HUES48 (cell line): ENCODE results near the gene RNF19B.

Experiments
- H3K27ac ChIP-seq: one replicate; pipeline ENCODE4 v1.7.0; 2013; ENCODE audit warnings: low read depth, low read length, inconsistent platforms
- H3K27me3 ChIP-seq: 2 replicates; pipeline ENCODE4 v1.6.1; 2013; ENCODE audit warnings: mild to moderate bottlenecking, low read length; ENCODE audit not compliant: control insufficient read depth, insufficient read depth
- H3K36me3 ChIP-seq: 2 replicates; pipeline ENCODE4 v1.6.1; 2013; ENCODE audit warnings: low read length; ENCODE audit not compliant: control insufficient read depth, insufficient read depth
- H3K4me1 ChIP-seq: 2 replicates; pipeline ENCODE4 v1.6.1; 2013; ENCODE audit warnings: mild to moderate bottlenecking, low read length; ENCODE audit not compliant: control insufficient read depth, insufficient read depth
- H3K4me3 ChIP-seq: 2 replicates; pipeline ENCODE4 v1.5.1; 2013; ENCODE audit warnings: mild to moderate bottlenecking, low read depth, low read length
- H3K9ac ChIP-seq: 2 replicates; pipeline ENCODE4 v1.6.1; 2013; ENCODE audit warnings: mild to moderate bottlenecking, low read depth, low read length, moderate library complexity
- H3K9me3 ChIP-seq: 2 replicates; pipeline ENCODE4 v1.6.1; 2013; ENCODE audit warnings: low read length; ENCODE audit not compliant: control insufficient read depth, insufficient read depth

RNF19B gene

DNA sequence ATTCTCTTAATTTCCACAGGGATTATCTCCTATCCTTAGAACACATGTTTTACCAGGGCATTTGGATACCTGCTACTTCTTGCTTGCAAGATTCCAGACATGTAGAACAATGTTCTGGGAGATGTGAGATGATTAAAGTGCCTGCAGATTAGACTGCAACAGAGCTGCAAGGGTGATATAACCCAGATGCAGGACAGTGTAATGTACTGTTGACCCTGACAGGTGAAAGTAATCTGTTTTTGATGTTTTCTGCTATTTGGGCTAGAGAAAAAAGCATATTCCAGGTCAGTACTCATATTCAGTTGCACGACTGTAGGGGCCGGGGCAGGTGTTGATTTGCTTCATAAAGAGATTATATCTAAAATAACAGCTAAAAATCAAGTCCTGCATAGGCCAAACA, 36.3 kb downstream of the RNF19B start:
- peaks cover 13% of the 10 kb centered on the region; the same call in 1 of the 2 replicates for H3K4me1 ChIP-seq
- H3K36me3 ChIP-seq, result no peaks in the 10 kb centered on the region
- H3K9me3 ChIP-seq, result no peaks in the 10 kb centered on the region
- H3K27me3 ChIP-seq, result peaks cover 61% of the 10 kb centered on the region
- H3K27ac ChIP-seq, result no peak overlapping the region
- no peak overlapping the region for H3K4me3 ChIP-seq
- H3K9ac ChIP-seq, result no peak overlapping the region

DNA sequence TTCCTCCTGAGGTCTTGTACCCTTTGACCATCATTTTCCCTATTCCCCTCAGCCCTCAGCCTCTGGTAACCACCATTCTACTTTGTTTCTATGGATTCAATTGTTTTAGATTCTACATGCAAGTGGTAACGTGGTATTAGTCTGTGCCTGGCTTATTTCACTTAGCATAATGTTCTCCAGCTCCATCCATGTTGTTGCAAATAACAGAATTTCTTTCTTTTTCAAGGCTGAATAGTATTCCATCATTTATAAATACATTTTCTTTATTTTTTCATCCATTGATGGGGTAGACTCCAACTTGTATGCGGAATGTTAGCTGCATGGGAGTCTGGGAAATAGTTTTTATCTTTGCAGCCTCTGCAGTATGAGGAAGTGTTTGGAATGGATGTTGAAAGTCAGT, 37.2 kb downstream of the RNF19B start:
- Histone ChIP-seq H3K36me3 (no peaks in the 10 kb centered on the region), H3K27ac (no peak overlapping the region), H3K9me3 (no peaks in the 10 kb centered on the region), H3K27me3 (peaks cover 69% of the 10 kb centered on the region), H3K4me3 (no peak overlapping the region), H3K9ac (no peak overlapping the region), H3K4me1 (peaks cover 13% of the 10 kb centered on the region; the same call in 1 of the 2 replicates)

DNA sequence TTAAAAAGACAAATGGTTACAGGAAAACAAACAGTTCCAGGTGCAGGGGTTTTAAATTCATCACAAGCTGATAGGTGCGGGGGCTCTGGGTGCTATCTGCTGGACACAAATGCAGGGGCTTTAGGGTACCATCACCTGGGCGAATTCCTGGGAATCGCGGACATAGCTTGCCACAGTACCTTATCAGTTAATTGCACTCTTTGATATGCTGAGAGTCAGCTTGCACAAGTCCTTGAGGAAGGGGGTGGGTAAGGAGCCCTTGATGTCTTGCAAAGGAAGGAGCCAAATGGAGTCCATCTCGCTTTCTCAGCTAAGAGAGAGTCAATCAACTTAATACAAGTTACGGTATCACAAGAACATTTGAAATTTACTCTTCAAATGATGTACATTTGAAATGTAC, 38.0 kb downstream of the RNF19B start:
- no peaks in the 10 kb centered on the region for H3K9me3 ChIP-seq
- 0 out of 2 replicates have a peak overlapping the region, but pooled peaks have one; percentile 62 for H3K4me3 ChIP-seq
- H3K9ac ChIP-seq, result no peak overlapping the region
- H3K4me1 ChIP-seq, result peaks cover 13% of the 10 kb centered on the region; the same call in 1 of the 2 replicates
- H3K27ac ChIP-seq, result no peak overlapping the region
- peaks cover 69% of the 10 kb centered on the region for H3K27me3 ChIP-seq
- H3K36me3 ChIP-seq, result no peaks in the 10 kb centered on the region

- H3K36me3 ChIP-seq, result no peaks in the 10 kb centered on the region
- H3K9ac ChIP-seq, result no peak overlapping the region
- H3K4me1 ChIP-seq, result peaks cover 13% of the 10 kb centered on the region; the same call in 1 of the 2 replicates
- H3K27ac ChIP-seq, result no peak overlapping the region
- H3K9me3 ChIP-seq, result no peaks in the 10 kb centered on the region
- peaks cover 69% of the 10 kb centered on the region for H3K27me3 ChIP-seq
- H3K4me3 ChIP-seq, result peak overlapping the region; percentile 62
Measured at GRCh38 chr1:32925403-32926162, 39.0 kb downstream of the RNF19B start.

- no peaks in the 10 kb centered on the region for H3K36me3 ChIP-seq
- no peaks in the 10 kb centered on the region for H3K9me3 ChIP-seq
- H3K27me3 ChIP-seq, result peaks cover 68% of the 10 kb centered on the region
- H3K9ac ChIP-seq, result no peak overlapping the region
- H3K4me3 ChIP-seq, result peak overlapping the region; percentile 62
- H3K27ac ChIP-seq, result no peak overlapping the region
- H3K4me1 ChIP-seq, result peaks cover 13% of the 10 kb centered on the region; the same call in 1 of the 2 replicates
Measured at GRCh38 chr1:32924881-32925344, 39.7 kb downstream of the RNF19B start.

GRCh38 chr1:32920833-32921232, 43.8 kb downstream of the RNF19B start:
- no peaks in the 10 kb centered on the region for H3K36me3 ChIP-seq
- no peak overlapping the region for H3K9ac ChIP-seq
- H3K4me1 ChIP-seq, result 0 out of 2 replicates have a peak, but pooled peaks cover 3% of the 10 kb centered on the region
- H3K9me3 ChIP-seq, result no peaks in the 10 kb centered on the region
- H3K27ac ChIP-seq, result no peak overlapping the region
- H3K27me3 ChIP-seq, result peaks cover 33% of the 10 kb centered on the region
- H3K4me3 ChIP-seq, result no peak overlapping the region

- H3K4me1 ChIP-seq, result 0 out of 2 replicates have a peak, but pooled peaks cover 3% of the 10 kb centered on the region
- no peak overlapping the region for H3K27ac ChIP-seq
- peaks cover 25% of the 10 kb centered on the region for H3K27me3 ChIP-seq
- no peak overlapping the region for H3K4me3 ChIP-seq
- no peak overlapping the region for H3K9ac ChIP-seq
- H3K9me3 ChIP-seq, result no peaks in the 10 kb centered on the region
- no peaks in the 10 kb centered on the region for H3K36me3 ChIP-seq
Measured at GRCh38 chr1:32919811-32920733, 44.5 kb downstream of the RNF19B start.

GRCh38 chr1:32918179-32918578, 46.4 kb downstream of the RNF19B start:
- Histone ChIP-seq H3K4me3 (no peak overlapping the region), H3K27ac (no peak overlapping the region), H3K9me3 (no peaks in the 10 kb centered on the region), H3K27me3 (peaks cover 6% of the 10 kb centered on the region), H3K36me3 (no peaks in the 10 kb centered on the region), H3K9ac (no peak overlapping the region), H3K4me1 (no peaks in the 10 kb centered on the region)

GRCh38 chr1:32917521-32917920, 47.1 kb downstream of the RNF19B start:
- Histone ChIP-seq H3K27me3 (no peaks in the 10 kb centered on the region; the same call in 1 of the 2 replicates), H3K36me3 (no peaks in the 10 kb centered on the region), H3K4me1 (no peaks in the 10 kb centered on the region), H3K9me3 (no peaks in the 10 kb centered on the region), H3K27ac (no peak overlapping the region), H3K4me3 (no peak overlapping the region), H3K9ac (no peak overlapping the region)

- H3K9me3 ChIP-seq, result no peaks in the 10 kb centered on the region
- no peaks in the 10 kb centered on the region for H3K27me3 ChIP-seq
- no peak overlapping the region for H3K27ac ChIP-seq
- no peak overlapping the region for H3K4me3 ChIP-seq
- H3K36me3 ChIP-seq, result no peaks in the 10 kb centered on the region
- no peak overlapping the region for H3K9ac ChIP-seq
- H3K4me1 ChIP-seq, result no peaks in the 10 kb centered on the region
Measured at GRCh38 chr1:32915766-32916706, 48.6 kb downstream of the RNF19B start.
